NOMO-1 treated with DMSO at 0.1 percent for 48 hours (cell line): ENCODE data around the gene PDRG1.
A peak's percentile ranks its signal among the peaks of the same experiment; 100 is the strongest.
"Not testable (repeated sequence)": the region's sequence is repeated elsewhere in the genome, so short reads cannot be mapped to it uniquely, and the experiment has no call there.

ENCODE experiments used
- DNase-seq: peaks from one replicate; lab custom pipeline; 2025; ENCODE audit not compliant: unreplicated experiment; lab: John Stamatoyannopoulos, UW

The PDRG1 gene

DNA sequence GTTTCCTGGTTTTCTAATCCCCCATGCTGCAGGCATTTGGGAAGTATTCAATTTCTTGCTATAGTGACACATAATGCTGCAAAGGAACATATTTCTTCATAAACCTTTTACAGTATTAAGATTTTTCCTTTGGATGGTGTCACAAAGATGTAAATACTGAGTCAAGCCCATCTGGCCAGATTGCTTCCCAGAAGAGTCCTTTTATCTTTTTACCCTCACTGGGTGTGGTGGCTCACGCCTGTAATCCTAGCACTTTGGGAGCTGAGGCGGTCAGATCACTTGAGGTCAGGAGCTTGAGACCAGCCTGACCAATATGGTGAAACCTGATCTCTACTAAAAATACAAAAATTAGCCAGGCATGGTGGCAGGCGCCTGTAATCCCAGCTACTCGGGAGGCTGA, 22.2 kb downstream of the PDRG1 start:
- DNase-seq = not testable (repeated sequence)

DNA sequence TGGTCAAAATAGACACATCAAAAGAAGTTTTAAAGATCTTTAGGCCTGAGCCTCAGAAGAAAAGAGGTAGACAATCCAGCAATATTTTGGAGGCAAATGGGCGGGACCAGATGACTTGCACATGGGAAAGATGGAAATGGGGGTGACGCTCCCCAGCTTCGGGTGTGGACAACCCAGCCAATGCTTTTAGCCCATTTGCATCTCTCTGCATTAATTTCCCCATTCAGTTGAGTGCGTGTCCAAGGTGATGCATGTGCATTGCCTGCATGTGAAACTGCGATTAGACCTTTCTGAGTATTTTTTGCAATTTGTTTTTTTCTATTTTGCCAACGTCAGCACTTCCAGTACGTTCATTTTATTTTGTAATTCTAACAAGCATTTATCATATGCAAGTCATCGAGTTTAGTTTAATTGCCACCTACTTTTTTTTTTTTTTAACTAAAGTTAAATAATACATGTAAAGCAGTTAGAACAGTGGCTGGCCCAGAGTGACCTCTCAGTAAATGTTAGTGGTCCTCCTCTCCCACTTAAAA, 24.2 kb downstream of the PDRG1 start:
- no peak for DNase-seq

DNA sequence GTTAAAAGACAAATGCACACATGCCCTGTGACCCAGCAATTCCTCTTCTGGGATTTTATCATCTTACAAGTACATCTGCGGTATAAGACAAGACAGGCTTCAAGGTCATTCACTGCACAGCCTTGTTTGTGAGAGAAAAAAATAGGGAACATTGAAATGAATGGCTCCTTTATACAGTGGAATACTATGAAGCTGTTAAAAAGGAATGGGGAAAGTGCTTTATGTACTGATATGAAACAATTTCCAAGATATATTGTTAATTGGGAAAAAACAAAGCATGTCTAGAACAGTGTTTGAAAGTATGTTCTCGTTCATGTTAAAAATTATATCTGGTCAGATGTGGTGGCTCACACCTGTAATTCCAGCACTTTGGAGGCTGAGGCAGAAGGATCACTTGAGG, 25.4 kb downstream of the PDRG1 start:
- DNase-seq = no peak

DNA sequence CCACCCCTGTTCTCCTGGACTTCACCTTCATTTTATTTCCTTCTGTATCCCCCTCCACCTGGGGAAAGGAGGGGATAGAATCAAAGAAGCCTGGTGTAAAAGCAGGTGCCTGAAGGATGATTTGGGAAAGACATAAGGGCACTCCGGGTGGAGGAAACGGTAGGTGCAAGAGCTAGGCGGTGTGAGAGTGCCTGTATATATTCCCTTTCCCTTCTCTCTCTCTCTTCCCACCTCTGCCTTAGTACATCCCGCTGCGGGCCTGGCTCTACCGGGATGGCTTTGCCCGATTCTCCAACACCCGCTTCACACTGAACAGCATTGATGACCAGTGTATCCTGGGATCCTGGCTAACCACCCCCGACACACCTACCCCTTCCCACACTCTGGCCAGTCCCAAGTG, 26.2 kb downstream of the PDRG1 start:
- DNase-seq = no peak

DNA sequence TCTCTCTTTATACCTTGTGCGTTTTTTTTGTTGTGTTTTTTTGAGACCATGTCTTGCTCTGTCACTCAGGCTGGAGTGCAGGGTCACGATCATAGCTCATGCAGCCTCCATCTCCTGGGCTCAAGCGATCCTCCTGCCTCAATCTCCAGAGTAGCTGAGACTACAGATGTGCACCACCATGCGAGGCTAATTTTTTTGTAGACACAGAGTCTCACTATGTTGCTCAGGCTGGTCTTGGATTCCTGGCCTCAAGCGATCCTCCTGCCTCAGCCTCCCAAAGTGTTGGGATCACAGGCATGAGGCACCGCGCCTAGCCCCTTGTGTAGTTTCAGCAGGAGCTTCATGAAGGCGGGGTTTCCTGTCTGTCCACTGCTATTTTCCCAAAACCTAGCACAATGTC, 27.3 kb downstream of the PDRG1 start:
- DNase-seq = no peak

DNA sequence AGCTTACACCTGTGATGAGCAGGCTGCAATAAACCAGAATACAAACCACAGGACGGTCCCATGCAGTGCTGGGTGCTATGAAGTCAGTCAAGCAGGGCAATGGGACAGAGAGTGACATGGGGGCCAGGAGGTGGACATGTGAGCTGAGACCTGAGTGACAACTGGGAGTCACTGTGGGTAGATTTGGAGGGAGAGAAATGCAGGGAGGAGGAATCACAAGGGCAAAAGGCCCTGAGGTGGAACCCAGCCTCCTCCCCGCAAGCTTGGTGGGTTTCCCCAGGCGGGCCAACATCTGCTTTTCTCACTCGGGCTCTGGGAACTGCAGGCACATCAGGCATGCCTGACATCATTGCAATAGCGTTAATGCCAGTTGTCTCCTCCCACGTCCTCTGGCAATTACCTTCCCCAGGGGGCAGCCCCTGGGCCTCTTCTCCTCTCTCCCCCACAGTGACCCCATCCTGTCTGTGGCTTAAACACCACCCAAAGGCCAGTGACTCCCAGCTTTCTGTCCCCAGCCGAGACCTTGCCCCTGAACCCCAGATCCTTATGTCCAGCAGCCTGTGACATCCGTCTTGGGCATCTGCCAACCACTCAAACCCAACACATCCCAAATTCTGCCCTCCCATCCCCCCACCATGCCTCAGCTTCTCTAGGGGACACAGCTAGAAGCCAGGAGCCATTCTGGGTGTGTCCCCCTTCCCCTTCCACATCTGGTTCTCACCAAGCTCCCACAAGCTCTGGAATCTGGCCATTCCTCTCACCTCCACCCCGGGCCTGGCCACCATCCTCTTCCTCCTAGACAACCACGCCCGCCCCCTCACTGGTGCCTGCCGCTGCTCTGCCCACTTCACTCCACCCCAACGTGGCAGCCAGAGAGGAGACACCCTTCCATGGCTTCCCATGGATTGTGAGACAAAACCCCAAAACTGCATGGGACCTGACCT, 28.2 kb downstream of the PDRG1 start:
- DNase-seq = no peak

DNA sequence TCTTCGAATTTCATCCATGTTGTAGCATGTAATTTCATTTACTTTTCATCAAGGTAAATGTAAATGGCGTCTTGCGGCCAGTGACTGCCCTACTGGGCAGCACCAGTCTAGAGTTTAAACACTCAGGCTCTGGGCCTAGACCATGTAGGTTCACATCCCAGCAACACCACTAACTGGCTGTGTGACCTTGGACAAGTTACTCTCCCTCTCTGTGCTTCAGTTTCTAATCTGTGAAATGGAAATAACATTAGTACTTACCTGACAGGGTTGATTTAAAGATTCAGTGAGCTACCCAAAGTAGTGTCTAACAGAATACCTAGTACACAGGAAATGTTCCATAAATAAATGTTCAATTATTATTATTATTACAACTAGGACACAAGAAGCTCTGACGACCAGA, 29.3 kb downstream of the PDRG1 start:
- no peak for DNase-seq

DNA sequence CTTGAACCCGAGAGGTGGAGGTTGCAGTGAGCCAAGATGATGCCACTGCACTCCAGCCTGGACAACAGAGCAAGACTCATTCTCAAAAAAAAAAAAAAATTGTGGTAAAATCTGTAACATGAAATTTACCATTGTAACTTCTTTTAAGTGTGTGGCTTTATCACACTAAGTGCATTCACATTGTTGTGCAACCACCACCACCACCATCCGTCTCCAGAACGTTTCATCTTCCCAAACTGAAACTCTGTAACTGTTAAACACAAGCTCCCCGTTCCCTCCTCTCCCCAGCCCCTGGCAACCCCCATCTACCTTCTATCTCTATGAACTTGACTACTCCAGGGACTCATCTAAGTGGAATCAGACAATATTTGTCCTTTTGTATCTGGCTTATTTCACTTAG, 29.7 kb downstream of the PDRG1 start:
- peak; percentile 21 for DNase-seq

DNA sequence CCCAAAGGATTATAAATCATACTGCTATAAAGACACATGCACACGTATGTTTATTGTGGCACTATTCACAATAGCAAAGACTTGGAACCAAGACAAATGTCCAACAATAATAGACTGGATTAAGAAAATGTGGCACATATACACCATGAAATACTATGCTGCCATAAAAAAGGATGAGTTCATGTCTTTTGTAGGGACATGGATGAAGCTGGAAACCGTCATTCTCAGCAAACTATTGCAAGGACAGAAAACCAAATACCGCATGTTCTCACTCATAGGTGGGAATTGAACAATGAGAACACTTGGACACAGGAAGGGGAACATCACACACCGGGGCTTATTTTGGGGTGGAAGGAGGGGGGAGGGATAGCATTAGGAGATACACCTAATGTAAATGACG, 30.4 kb downstream of the PDRG1 start:
- not testable (repeated sequence) for DNase-seq

DNA sequence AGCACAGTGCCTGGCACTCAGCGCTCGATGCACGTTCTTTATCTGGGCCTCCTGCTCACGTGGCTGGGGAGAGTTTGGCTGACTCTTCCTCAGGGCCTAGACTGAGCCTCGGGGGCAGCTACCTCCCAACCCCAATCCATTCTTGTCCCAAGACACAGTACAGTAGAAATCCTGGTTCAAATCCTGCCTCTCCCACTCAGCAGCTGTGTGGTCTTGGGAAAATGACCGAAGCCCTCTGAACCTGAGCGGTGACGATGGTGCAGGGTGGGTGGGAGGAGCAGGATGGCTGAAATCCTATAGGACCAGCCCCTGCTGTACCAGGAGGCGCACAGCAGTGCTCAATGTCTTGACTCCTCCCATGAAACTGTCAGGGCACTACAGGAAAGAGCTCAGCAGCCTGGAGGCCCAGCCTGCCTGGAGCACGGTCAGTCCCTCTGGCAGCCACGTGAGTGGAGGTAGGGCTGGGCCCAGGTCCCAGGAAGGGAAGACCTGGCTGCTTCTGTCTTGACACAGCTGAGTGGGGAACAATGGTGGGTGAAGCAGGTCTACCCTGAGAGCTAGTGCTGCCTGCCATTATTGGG, 31.5 kb downstream of the PDRG1 start:
- DNase-seq = no peak

DNA sequence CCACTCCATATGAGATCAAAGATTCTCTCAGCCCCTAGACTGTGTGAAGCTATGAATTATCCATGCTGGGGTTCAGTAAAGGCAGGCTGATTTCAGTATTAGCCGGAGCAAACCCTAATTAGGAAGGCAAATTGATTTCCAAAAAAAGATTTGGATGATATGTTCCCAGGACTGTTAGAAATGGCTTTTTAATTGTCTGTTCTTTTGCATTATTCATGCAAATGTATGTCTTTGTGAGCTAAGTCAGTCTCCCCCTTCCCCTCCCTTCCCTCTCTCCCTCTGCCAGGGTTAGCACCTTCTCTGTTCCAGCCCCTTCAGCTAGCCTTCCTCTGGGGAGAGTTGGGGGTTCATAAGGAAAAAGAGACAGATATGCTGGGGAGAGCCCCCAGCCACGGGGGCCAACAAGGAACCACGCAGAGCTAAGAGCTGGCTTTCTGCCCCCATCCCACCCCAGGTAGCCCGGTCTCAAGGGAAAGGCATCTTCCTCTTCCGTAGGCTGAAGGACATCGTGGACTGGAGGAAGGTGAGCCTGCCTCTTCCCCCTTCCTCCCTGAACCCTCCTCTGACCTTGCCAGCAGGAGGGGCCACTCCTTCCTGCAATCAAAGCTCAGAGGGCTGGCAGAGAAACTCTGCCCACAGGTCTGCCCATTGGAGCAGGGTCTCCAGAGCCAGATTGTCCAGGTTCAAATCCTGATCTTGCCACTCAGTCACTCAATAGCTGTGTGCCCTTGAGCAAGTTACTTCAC, 32.3 kb downstream of the PDRG1 start:
- DNase-seq = no peak

DNA sequence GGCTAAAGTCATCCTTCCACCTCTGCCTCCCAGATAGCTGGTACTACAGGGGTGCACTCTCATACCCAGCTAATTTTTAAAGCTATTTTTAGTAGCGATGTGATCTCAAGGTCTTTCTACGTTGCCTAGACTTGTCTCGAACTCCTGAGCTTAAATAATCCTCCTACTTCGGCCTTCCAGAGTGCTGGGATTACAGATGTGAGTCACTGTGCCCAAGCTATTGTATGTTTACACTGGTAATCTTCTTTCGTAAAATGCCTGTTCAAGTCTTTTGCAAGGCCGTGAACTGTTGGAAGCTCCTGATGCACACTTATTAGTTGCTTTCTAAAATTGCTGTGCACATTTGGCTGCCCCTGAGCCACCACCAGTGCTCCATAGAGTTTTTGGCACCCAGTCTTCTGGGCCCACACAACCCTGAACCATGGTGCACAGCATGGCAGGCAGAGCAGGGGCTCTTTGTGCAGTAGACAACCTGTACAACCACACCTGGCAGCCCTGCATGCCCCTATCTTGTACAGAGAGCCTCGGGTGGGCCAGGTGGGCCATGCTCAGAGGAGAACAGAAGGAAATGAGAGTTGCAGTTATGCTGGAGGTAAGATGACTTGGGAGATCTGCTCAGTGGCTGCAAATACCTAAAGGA, 33.3 kb downstream of the PDRG1 start:
- no peak for DNase-seq

DNA sequence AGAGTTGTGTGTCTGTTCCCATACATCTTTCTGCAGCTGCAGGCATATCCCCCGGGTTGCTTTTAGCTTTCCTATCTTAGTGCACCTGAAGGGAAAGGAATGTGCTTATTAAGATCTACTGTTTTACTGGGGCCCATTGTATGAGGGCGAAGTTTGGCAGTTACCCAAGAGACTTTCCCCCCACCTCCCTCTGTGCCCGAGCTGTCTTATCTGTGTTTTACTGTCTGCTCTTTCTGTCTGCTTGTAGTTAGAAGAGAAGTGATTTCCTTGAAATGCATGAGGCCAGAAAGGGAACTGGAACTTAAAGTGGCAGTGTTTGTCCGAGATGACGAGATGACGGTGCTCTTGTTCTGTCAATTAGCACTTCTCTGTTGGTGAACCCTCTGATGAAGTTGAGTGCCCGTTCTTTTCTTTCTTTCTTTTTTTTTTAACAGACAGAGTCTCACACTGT, 33.9 kb downstream of the PDRG1 start:
- peak; percentile 77 for DNase-seq

DNA sequence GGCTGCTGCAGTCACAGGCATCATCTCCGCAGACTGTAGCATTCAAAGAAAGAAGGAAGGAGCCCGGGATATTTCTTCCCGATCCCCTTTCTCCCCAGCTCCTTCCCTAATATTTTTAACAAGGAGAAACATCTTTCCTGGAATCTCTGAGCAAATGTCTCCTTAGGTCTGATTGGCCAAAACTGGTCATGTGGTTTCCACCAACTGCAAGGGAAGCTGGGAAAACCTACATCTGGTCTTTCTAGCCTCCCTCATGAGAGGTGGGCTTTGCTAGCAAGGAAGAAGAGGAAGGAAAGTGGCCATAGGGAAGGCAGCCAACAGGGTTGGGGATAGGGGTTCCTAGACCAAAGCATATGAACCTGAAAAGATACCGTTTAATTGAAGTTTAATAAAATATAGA, 35.1 kb downstream of the PDRG1 start:
- no peak for DNase-seq

DNA sequence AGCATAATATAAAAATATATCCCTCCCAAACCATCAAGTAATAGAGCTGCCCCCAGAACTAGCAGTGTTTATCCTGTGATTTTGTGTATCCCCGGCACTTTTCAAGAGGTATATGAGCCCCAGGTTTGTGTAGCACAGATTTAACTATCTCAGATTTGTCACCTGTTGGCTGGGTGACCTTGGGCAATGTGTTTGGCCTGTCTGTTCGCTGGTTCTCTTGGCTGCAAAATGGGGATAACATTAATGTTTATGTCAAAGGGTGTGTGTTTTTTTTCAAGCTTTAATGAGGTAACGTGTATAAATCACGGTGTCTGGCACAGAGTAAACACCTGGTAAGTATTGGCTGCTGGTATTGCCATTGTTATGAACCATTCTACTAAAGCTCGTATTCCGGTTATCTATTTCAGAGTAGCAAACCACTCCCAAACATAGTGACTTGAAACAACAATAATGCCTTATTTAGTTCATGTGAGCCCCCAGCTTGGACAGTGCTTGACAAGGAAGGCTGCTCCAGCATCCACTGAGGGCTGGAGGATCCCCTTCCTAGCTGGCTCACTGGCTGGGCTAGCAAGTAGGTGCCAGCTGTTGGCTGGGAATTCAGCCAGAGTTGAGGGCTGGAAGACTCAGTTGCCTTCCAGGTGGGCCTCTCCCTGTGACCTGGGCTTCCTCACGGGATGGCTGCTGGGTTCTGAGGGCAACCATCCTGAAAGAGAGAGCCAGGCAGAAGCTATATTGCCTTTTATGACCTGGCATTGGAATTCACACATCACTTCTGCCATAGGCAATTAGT, 36.2 kb downstream of the PDRG1 start:
- DNase-seq = no peak

DNA sequence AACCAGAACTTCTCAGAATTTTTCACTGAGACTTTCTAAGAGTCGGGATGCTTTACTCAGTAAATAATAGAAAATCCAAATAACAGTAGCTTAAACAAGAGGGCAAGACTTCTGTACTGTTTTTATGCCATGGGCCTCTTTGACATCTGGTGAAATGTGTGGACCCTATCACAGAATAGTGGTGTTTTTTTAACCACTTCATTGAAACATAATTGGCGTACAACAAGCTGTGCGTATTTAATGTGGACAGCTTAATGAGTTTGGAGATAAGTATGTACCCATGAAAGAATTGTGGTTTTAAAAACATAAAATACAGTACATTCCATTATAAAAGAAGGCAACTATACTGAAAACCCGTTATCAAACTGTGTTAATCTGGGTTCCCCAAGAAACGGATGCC, 37.7 kb downstream of the PDRG1 start:
- no peak for DNase-seq

DNA sequence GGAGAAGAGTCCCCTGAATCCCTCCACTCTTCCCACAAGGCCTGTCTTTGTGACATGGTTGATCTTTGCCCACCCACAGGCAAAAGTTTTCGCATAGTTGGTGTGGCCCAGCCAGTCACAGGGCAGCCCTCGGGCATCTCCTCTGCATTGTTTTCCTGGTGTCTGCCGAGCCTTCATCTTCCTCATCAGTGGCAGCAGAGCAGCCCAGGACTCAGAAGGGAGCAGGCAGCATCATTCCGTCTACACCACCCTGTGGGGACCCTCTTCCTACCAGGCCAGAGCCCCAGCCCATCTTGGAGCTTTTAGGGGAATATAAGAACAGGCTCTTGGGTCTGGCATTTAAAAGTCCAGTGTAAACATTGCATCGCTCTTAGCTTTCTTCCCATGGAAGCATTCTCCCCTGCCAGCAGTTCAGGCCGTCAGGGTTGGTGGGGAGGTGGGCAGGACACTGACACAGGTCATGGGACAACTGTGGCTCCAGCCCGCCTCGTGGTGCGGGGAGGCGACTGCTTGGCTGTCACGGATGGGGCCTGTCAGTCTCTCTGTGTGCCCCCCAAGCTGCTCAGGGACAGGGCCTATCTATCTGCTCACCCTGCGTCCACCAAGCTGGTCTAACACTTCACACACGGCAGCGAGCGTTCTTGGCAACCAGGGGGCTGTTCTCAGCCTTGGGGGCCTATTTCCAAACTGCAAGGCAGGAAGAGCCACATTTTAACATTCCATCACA, 38.3 kb downstream of the PDRG1 start:
- no peak for DNase-seq

DNA sequence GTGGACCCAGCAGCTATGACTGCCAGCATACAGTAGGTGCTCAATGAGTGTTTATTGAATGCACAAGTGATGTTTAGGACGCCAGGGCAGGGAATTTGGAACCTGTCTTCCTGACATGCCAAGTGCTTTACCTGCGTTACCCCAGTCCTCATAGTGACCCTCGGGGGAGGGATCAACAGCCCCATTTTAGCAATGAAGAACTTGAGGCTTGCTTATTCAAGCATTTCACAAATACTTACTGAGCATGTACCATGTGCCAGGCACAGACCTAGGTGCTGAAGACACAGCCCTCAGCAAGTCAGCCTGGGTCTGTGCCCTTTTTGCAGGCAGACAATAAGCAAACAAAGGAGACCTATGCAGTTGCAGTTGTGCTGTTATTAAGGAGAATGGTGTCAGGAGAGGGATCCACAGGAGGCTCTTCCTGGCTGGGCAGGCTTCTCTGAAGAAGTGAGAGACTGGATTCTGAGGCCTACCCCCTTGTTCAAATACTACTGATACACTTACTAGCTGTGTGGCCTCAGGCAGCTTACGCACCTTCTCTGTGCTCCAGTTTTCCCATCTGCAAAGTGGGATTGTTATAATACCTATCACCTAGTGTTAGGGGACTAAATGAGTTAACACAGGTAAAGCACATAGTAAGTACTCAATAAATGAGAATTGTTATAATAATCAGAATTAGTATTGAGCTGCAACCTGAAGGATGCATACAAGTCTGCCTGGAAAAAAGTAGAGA, 41.6 kb downstream of the PDRG1 start:
- DNase-seq = no peak
